PC-3 (cell line): ENCODE results near the gene UBTD1. TPM values are rescaled to one million over a fixed set of nuclear protein-coding genes. Genes with fewer than 3 reads are reported as not detected.

ENCODE experiments used
- ATAC-seq: fragments of 200-7000 bp; cut with Tn5 transposase; 2 replicates; pipeline ENCODE4 v1.9.1; 2020; ENCODE audit warnings: mild to moderate bottlenecking, moderate library complexity
- BruUV-seq: library from RNA; stranded (reverse); fragments of 400-500 nt; replicated peaks from 2 replicates; lab custom pipeline; 2021; lab: Mats Ljungman, UMichigan
- CTCF ChIA-PET: fragments of 300-600 bp; sonication (Branson Sonifier 250); formaldehyde crosslinking; loops from one replicate; lab custom pipeline; 2022; ENCODE audit warnings: antibody characterized with exemption; lab: Charles Lee
- POLR2A ChIA-PET: fragments of 300-600 bp; sonication (Branson Sonifier 250); formaldehyde crosslinking; loops from one replicate; lab custom pipeline; 2022; ENCODE audit warnings: antibody characterized with exemption; ENCODE audit not compliant: unreplicated experiment; lab: Charles Lee
- DNase-seq: peaks from one replicate; pipeline ENCODE4 v3.0.0-alpha.2; 2015
- H2AFZ ChIP-seq: fragments of 300-600 bp; sonication (generic); 2 replicates; pipeline ENCODE4 v1.6.0; 2016; ENCODE audit warnings: antibody characterized with exemption, low read length
- H3F3A ChIP-seq: fragments of 300-600 bp; sonication (generic); one replicate; pipeline ENCODE4 v1.6.0; 2017; ENCODE audit warnings: antibody characterized with exemption, low read length, control low read depth, mild to moderate bottlenecking; ENCODE audit not compliant: unreplicated experiment
- H3K27ac ChIP-seq: fragments of 300-600 bp; sonication (generic); 2 replicates; pipeline ENCODE4 v1.5.1; 2016; ENCODE audit warnings: mild to moderate bottlenecking, low read length
- H3K27me3 ChIP-seq: fragments of 300-600 bp; sonication (generic); 2 replicates; pipeline ENCODE4 v1.6.1; 2016; ENCODE audit warnings: low read length, mixed read lengths
- H3K36me3 ChIP-seq: fragments of 300-600 bp; sonication (generic); 2 replicates; pipeline ENCODE4 v1.6.1; 2016; ENCODE audit warnings: low read depth, mixed run types, low read length, mixed read lengths
- H3K4me1 ChIP-seq: fragments of 300-600 bp; sonication (generic); 2 replicates; pipeline ENCODE4 v1.5.1; 2016; ENCODE audit warnings: low read length; ENCODE audit not compliant: insufficient read depth
- H3K4me2 ChIP-seq: fragments of 300-600 bp; sonication (generic); 2 replicates; pipeline ENCODE4 v1.6.0; 2016; ENCODE audit warnings: low read length
- H3K4me3 ChIP-seq: fragments of 300-600 bp; sonication (generic); 2 replicates; pipeline ENCODE4 v1.5.1; 2016; ENCODE audit warnings: mild to moderate bottlenecking, low read length, mixed read lengths
- H3K79me2 ChIP-seq: fragments of 300-600 bp; sonication (generic); 2 replicates; pipeline ENCODE4 v1.6.1; 2017; ENCODE audit warnings: low read length, mixed read lengths
- H3K9ac ChIP-seq: fragments of 300-600 bp; sonication (generic); 2 replicates; pipeline ENCODE4 v1.6.0; 2016; ENCODE audit warnings: mild to moderate bottlenecking, low read length
- H3K9me2 ChIP-seq: fragments of 300-600 bp; sonication (generic); replicated peaks from 2 replicates; pipeline ENCODE4 v1.6.1; 2016; ENCODE audit warnings: mixed run types, low read length, mixed read lengths
- H3K9me3 ChIP-seq: fragments of 300-600 bp; sonication (generic); 2 replicates; pipeline ENCODE4 v1.6.1; 2016; ENCODE audit warnings: low read length, mixed read lengths
- H4K20me1 ChIP-seq: fragments of 300-600 bp; sonication (generic); 2 replicates; pipeline ENCODE4 v1.6.1; 2016; ENCODE audit warnings: low read length, mixed read lengths
- CTCF ChIP-seq: fragments of 300-600 bp; sonication (generic); conservative IDR thresholded peaks from 2 replicates; pipeline ENCODE4 v1.5.1; 2017; ENCODE audit warnings: antibody characterized with exemption, low read depth, mild to moderate bottlenecking, low read length
- EZH2 ChIP-seq: fragments of 300-600 bp; sonication (generic); IDR thresholded peaks from one replicate; pipeline ENCODE4 v1.6.1; 2017; ENCODE audit warnings: antibody characterized with exemption, mild to moderate bottlenecking, low read length; ENCODE audit not compliant: unreplicated experiment
- EZH2phosphoT487 ChIP-seq: fragments of 300-600 bp; sonication (generic); IDR thresholded peaks from 2 replicates; pipeline ENCODE4 v1.6.1; 2018; ENCODE audit warnings: mild to moderate bottlenecking, antibody characterized with exemption, low read length, borderline replicate concordance
- intact Hi-C: fragments of 100-400 bp; cut with micrococcal nuclease; formaldehyde crosslinking; loops from 2 replicates; pipeline ENCODE4 v1.9.0; 2023
- total RNA-seq: library from RNA; depleted of rRNA; stranded (reverse); fragments of >200 nt; gene quantifications from 2 replicates; pipeline ENCODE4 v1.2.3, GENCODE V29; 2014

UBTD1 gene
- total RNA-seq, 1 experiment from 2014 or later = 18.5 TPM

GRCh38 chr10:97490592-97490991, 8.1 kb upstream of the UBTD1 start:
- Histone ChIP-seq H2AFZ (no peak overlapping the region), H4K20me1 (peaks cover 8% of the 10 kb centered on the region; the same call in 1 of the 2 replicates), H3K4me2 (no peak overlapping the region), H3K36me3 (no peaks in the 10 kb centered on the region), H3K4me1 (no peaks in the 10 kb centered on the region), H3K9me2 (no peaks in the 10 kb centered on the region), H3K27ac (no peak overlapping the region), H3K9me3 (no peaks in the 10 kb centered on the region), H3K79me2 (peaks cover 99% of the 10 kb centered on the region), H3K9ac (no peak overlapping the region), H3K27me3 (no peaks in the 10 kb centered on the region), H3F3A (no peaks in the 10 kb centered on the region), H3K4me3 (no peak overlapping the region)
- ATAC-seq (no peak), DNase-seq (no peak)
- no peak for TF ChIP-seq EZH2
- TF ChIP-seq EZH2phosphoT487 = no peak
- TF ChIP-seq CTCF = no peak
- ChIA-PET CTCF (no interaction called here), POLR2A (no interaction called here)
- no TSS peak for BruUV-seq
- intact Hi-C loops = no loop called here

GRCh38 chr10:97494151-97494550, 4.6 kb upstream of the UBTD1 start:
- intact Hi-C loops = no loop called here
- peaks cover 89% of the 10 kb centered on the region for H3K79me2 ChIP-seq
- no peaks in the 10 kb centered on the region for H3K36me3 ChIP-seq
- no peaks in the 10 kb centered on the region for H3K9me3 ChIP-seq
- ATAC-seq (no peak), DNase-seq (no peak)
- POLR2A ChIA-PET = no interaction called here
- CTCF ChIA-PET = no interaction called here
- no peaks in the 10 kb centered on the region for H3F3A ChIP-seq
- H3K4me3 ChIP-seq = no peak overlapping the region
- TF ChIP-seq CTCF = no peak
- TF ChIP-seq EZH2 = no peak
- no peak for TF ChIP-seq EZH2phosphoT487
- peak overlapping the region; percentile 5; the same call in 1 of the 2 replicates for H3K4me2 ChIP-seq
- H2AFZ ChIP-seq = no peak overlapping the region
- no peak overlapping the region for H3K9ac ChIP-seq
- H3K4me1 ChIP-seq = peaks cover 11% of the 10 kb centered on the region
- no peak overlapping the region for H3K27ac ChIP-seq
- H3K27me3 ChIP-seq = no peaks in the 10 kb centered on the region
- no TSS peak for BruUV-seq
- H3K9me2 ChIP-seq = no peaks in the 10 kb centered on the region
- H4K20me1 ChIP-seq = peaks cover 26% of the 10 kb centered on the region; the same call in 1 of the 2 replicates

GRCh38 chr10:97494863-97495506, 3.7 kb upstream of the UBTD1 start:
- Histone ChIP-seq H3K9me3 (no peaks in the 10 kb centered on the region), H2AFZ (no peak overlapping the region), H4K20me1 (peaks cover 26% of the 10 kb centered on the region; the same call in 1 of the 2 replicates), H3K27me3 (no peaks in the 10 kb centered on the region), H3K4me3 (no peak overlapping the region), H3K9me2 (no peaks in the 10 kb centered on the region), H3K36me3 (no peaks in the 10 kb centered on the region), H3K4me1 (peaks cover 11% of the 10 kb centered on the region), H3K27ac (no peak overlapping the region), H3K4me2 (peak overlapping the region; percentile 7; the same call in 1 of the 2 replicates), H3K79me2 (peaks cover 84% of the 10 kb centered on the region), H3K9ac (no peak overlapping the region), H3F3A (no peaks in the 10 kb centered on the region)
- POLR2A ChIA-PET = interaction anchor here (0.5 kb wide), 1 partner anchor 65 kb away, joined by 5 read pairs; no protein-coding TSS in a partner anchor
- TF ChIP-seq CTCF = no peak
- TF ChIP-seq EZH2phosphoT487 = no peak
- no peak for TF ChIP-seq EZH2
- CTCF ChIA-PET = no interaction called here
- DNase-seq = no peak
- intact Hi-C loops = loop anchor here (5.0 kb wide), 1 partner anchor 33 kb away; no protein-coding TSS in a partner anchor
- no TSS peak for BruUV-seq
- no peak for ATAC-seq
